Measurements from ENCODE around the gene TMEM183A. TPM values are rescaled to one million over a fixed set of nuclear protein-coding genes. Genes with fewer than 3 reads are reported as not detected.

The TMEM183A gene
- polyA plus RNA-seq, 1 of the 3 experiments (the other 2 are of a cell fraction) = 47.9 TPM

GRCh38 chr1:203055161-203055799 is 48.1 kb downstream of the TMEM183A start:
- no peaks in the 10 kb centered on the region for H3K79me2 ChIP-seq (ENCODE audit: insufficient read depth)
- H3K4me3 ChIP-seq (ENCODE audit: low read depth in 2 of 2, low read length in 1 of 2) = no peak overlapping the region
- peaks cover 0 to 34% of the 10 kb centered on the region in 2 experiments; a peak in 1 of 4 replicates for H3K4me1 ChIP-seq (ENCODE audit: control insufficient read depth in 1 of 2, insufficient read depth in 2 of 2, low read depth in 1 of 2, low read length in 1 of 2)
- H3K4me2 ChIP-seq = no peak overlapping the region
- no peak for DNase-seq
- POLR2A ChIA-PET = interaction anchor here (0.7 to 1.3 kb wide), 2 partner anchors 48 to 452 kb away, joined by 3 to 5 read pairs; partner anchors contain the start of gene TMEM183A
- no peaks in the 10 kb centered on the region for H4K20me1 ChIP-seq (ENCODE audit: insufficient read depth)
- H3K9me3 ChIP-seq = no peaks in the 10 kb centered on the region
- CTCF ChIA-PET = interaction anchor here (0.7 to 13.2 kb wide), 14 partner anchors 11 to 212 kb away, joined by 3 to 131 read pairs (median 4); no protein-coding TSS in a partner anchor
- no peak overlapping the region for H2AFZ ChIP-seq (ENCODE audit: low read depth)
- H3K9me2 ChIP-seq = no peaks in the 10 kb centered on the region
- TF ChIP-seq CTCF (IDR thresholded peaks at IDR 0.05) = peak; percentile 14; the same call in 1 of the 2 replicates
- no peak for TF ChIP-seq SIN3A (IDR thresholded peaks at IDR 0.05; ENCODE audit: borderline replicate concordance, low read depth, low read length)
- no peak overlapping the region for H3K27ac ChIP-seq (ENCODE audit: low read depth in 2 of 2, low read length in 1 of 2)
- WGBS (ENCODE audit: low lambda C conversion rate) = 93% methylated on average over 19 of the region's 24 CpGs
- no peaks in the 10 kb centered on the region for H3K27me3 ChIP-seq (ENCODE audit: insufficient read depth)
- H3K9ac ChIP-seq = no peak overlapping the region
- H3K36me3 ChIP-seq (replicated peaks in 1 of 2; ENCODE audit: control insufficient read depth in 1 of 2, insufficient read depth in 2 of 2, low read length in 1 of 2) = no peaks in the 10 kb centered on the region
- no peaks in the 10 kb centered on the region for H3F3A ChIP-seq (replicated peaks; ENCODE audit: insufficient read depth)

GRCh38 chr1:203056012-203056411 is 48.8 kb downstream of the TMEM183A start:
- CTCF ChIA-PET = interaction anchor here (0.7 to 13.2 kb wide), 13 partner anchors 10 to 213 kb away, joined by 3 to 131 read pairs (median 5); no protein-coding TSS in a partner anchor
- TF ChIP-seq SMC3 (IDR thresholded peaks at IDR 0.05; ENCODE audit: low read depth, low read length) = no peak
- no peak for TF ChIP-seq TCF12 (IDR thresholded peaks at IDR 0.05)
- TF ChIP-seq SIN3A (IDR thresholded peaks at IDR 0.05; ENCODE audit: borderline replicate concordance, low read depth, low read length) = no peak
- no peak for TF ChIP-seq MEF2A (IDR thresholded peaks at IDR 0.05; ENCODE audit: borderline replicate concordance, low read depth)
- TF ChIP-seq FOSL2 (IDR thresholded peaks at IDR 0.05; ENCODE audit: borderline replicate concordance, low read depth) = no peak
- no peak for TF ChIP-seq TEAD4 (IDR thresholded peaks at IDR 0.05; ENCODE audit: borderline replicate concordance, insufficient read depth)
- no peak for TF ChIP-seq USF1 (IDR thresholded peaks at IDR 0.05; ENCODE audit: borderline replicate concordance, low read depth)
- no peak for TF ChIP-seq RCOR1 (IDR thresholded peaks at IDR 0.05; ENCODE audit: low read length)
- no peak for TF ChIP-seq RFX5 (IDR thresholded peaks at IDR 0.05; ENCODE audit: low read length)
- no peak for TF ChIP-seq JUND (IDR thresholded peaks at IDR 0.05)
- no peak for TF ChIP-seq ELF1 (IDR thresholded peaks at IDR 0.05)
- no peak for TF ChIP-seq REST (IDR thresholded peaks at IDR 0.05; ENCODE audit: low read depth, low read length)
- POLR2A ChIA-PET = interaction anchor here (0.7 to 1.3 kb wide), 2 partner anchors 49 to 451 kb away, joined by 3 to 5 read pairs; partner anchors contain the start of gene TMEM183A

More at GRCh38 chr1:203056012-203056411, 48.8 kb downstream of the TMEM183A start:
- Histone ChIP-seq H2AFZ (ENCODE audit: low read depth) (no peak overlapping the region), H3K4me3 (ENCODE audit: low read depth in 2 of 2, low read length in 1 of 2) (no peak overlapping the region), H3K36me3 (replicated peaks in 1 of 2; ENCODE audit: control insufficient read depth in 1 of 2, insufficient read depth in 2 of 2, low read length in 1 of 2) (no peaks in the 10 kb centered on the region), H3K9ac (no peak overlapping the region), H3K27me3 (ENCODE audit: insufficient read depth) (no peaks in the 10 kb centered on the region), H3K9me2 (no peaks in the 10 kb centered on the region), H3K4me2 (no peak overlapping the region), H3K27ac (ENCODE audit: low read depth in 2 of 2, low read length in 1 of 2) (no peak overlapping the region), H3F3A (replicated peaks; ENCODE audit: insufficient read depth) (no peaks in the 10 kb centered on the region), H3K4me1 (ENCODE audit: control insufficient read depth in 1 of 2, insufficient read depth in 2 of 2, low read depth in 1 of 2, low read length in 1 of 2) (peaks cover 0 to 34% of the 10 kb centered on the region in 2 experiments; a peak in 1 of 4 replicates), H4K20me1 (ENCODE audit: insufficient read depth) (no peaks in the 10 kb centered on the region), H3K79me2 (ENCODE audit: insufficient read depth) (no peaks in the 10 kb centered on the region), H3K9me3 (no peaks in the 10 kb centered on the region)
- no peak for DNase-seq
- WGBS (ENCODE audit: low lambda C conversion rate) = 86% methylated on average over 7 of the region's 7 CpGs

All from SK-N-SH (cell line).